Immature natural killer cell (primary cell): Measurements from ENCODE around the gene PHOX2B. TPM values are rescaled to one million over a fixed set of nuclear protein-coding genes. Genes with fewer than 3 reads are reported as not detected.
"Not testable (repeated sequence)": the region's sequence is repeated elsewhere in the genome, so short reads cannot be mapped to it uniquely, and the experiment has no call there.

Experiments
- DNase-seq, 3 donors: peaks; one replicate each; pipeline ENCODE4 v3.0.0; 2022; ENCODE audit warnings: mixed read lengths in 1 of 3
- H3K27ac Mint-ChIP-seq, 6 donors: one replicate each; pipeline ENCODE4 v1.8.0; 2020; ENCODE audit warnings: mixed read lengths in 6 of 6, mild to moderate bottlenecking in 5 of 6, inconsistent platforms in 4 of 6, moderate library complexity in 3 of 6
- H3K27me3 Mint-ChIP-seq, 3 donors: one replicate each; pipeline ENCODE4 v1.8.0; 2020 to 2021; ENCODE audit warnings: low read depth in 3 of 3, mild to moderate bottlenecking in 3 of 3, mixed read lengths in 3 of 3, moderate library complexity in 3 of 3, inconsistent platforms in 1 of 3
- H3K36me3 Mint-ChIP-seq, 3 donors: one replicate each; pipeline ENCODE4 v1.8.0; 2020; ENCODE audit warnings: mixed read lengths in 3 of 3, inconsistent platforms in 2 of 3, mild to moderate bottlenecking in 2 of 3
- H3K4me1 Mint-ChIP-seq, 2 donors: one replicate each; pipeline ENCODE4 v1.8.0; 2020; ENCODE audit warnings: inconsistent platforms in 2 of 2, mild to moderate bottlenecking in 2 of 2, mixed read lengths in 2 of 2, moderate library complexity in 1 of 2
- H3K4me3 Mint-ChIP-seq, 5 donors: one replicate each; pipeline ENCODE4 v1.8.0; 2020; ENCODE audit warnings: mild to moderate bottlenecking in 5 of 5, mixed read lengths in 5 of 5, inconsistent platforms in 3 of 5, moderate library complexity in 3 of 5
- H3K9me3 Mint-ChIP-seq, 6 donors: one replicate each; pipeline ENCODE4 v1.8.0; 2020; ENCODE audit warnings: mild to moderate bottlenecking in 6 of 6, mixed read lengths in 6 of 6, inconsistent platforms in 4 of 6, moderate library complexity in 3 of 6
- polyA plus RNA-seq, 3 donors: library from polyadenylated mRNA; unstranded; fragments of 300-500 nt; fragmentation: Illumina TruSeq; gene quantifications; one replicate each; pipeline ENCODE4 v1.2.3, GENCODE V29; 2021

The PHOX2B gene
- polyA plus RNA-seq, 3 donors from 2014 or later = not detected

DNA sequence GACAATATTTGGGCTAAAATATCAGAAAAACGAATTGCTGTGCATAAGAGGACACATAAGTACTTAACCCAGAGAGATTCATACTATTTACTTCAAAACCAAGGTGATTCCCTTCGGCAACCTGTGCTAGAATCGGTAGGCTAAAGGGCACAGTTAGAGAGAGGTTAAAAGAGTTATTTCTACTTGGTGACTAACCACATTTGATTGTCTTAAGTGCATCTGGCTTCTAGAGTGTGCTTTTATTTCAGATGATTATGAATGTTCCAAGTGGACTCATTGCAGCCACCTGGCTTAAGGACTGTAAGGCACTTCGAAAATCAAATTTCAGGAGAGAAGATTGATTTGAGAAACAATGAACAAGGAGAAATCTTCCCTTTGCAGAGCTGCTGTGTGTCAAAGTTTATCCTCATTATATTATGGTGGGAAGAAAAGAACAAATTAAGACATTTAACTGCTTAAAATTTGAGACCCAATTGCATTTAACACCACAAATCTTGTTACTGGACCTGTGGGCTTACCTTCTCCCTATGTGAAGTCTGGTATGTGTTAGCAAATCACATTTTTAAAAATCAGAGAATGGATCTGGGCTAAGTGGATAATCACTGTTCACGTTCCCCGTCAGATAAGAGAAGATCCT is 34.0 kb downstream of the PHOX2B start:
- Mint-ChIP-seq H3K4me3 (no peak overlapping the region), H3K27ac (no peak overlapping the region), H3K36me3 (peaks cover 0 to 7% (median 0%) of the 10 kb centered on the region in 3 donors), H3K9me3 (peaks cover 0 to 14% (median 1%) of the 10 kb centered on the region in 6 donors), H3K4me1 (no peaks in the 10 kb centered on the region), H3K27me3 (peaks cover 0 to 4% (median 0%) of the 10 kb centered on the region in 3 donors)
- no peak for DNase-seq

DNA sequence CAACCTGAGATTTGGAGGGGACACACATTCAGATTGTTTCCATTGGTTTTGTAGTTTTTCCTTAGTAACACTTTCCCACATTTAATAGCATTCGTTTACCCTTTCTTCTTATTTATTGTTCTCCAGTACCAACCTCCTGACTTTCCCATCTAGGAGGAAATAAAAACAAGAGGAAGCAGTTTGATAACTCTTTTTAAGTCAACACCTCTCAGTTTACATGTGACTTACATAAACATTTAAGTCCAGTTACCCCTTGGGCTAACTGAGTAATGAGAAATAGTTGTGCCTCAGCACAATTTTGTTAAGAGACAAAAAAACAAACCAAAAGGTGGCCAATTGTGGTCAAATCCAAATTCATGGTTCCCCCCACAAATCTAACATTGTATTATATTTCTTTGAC is 34.8 kb downstream of the PHOX2B start:
- no peak for DNase-seq
- no peak overlapping the region for H3K27ac Mint-ChIP-seq
- peaks cover 0 to 2% (median 0%) of the 10 kb centered on the region in 3 donors for H3K27me3 Mint-ChIP-seq
- no peak overlapping the region for H3K4me3 Mint-ChIP-seq
- H3K4me1 Mint-ChIP-seq = no peaks in the 10 kb centered on the region
- H3K36me3 Mint-ChIP-seq = peaks cover 0 to 1% (median 0%) of the 10 kb centered on the region in 3 donors
- peaks cover 0 to 8% (median 1%) of the 10 kb centered on the region in 6 donors for H3K9me3 Mint-ChIP-seq

DNA sequence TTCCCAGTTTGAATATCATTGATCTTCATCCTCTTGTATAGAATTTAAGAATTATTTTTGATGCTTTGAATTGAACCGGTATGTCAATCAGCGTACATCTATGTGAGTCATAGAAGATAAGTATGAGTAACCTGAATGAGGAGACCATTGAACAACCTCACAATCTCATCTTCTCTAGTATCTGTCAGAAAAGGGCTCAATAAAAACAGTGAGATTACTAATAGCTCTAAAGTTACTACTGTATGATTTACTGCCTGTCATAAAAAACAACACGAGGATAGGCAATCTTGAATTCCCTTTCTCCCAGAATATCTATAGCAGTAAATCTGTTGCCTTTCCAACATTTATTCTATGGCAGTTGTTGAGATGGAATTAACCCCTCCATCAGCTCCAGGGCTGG is 36.1 kb downstream of the PHOX2B start:
- no peaks in the 10 kb centered on the region for H3K36me3 Mint-ChIP-seq
- no peak overlapping the region for H3K4me3 Mint-ChIP-seq
- DNase-seq = no peak
- peaks cover 0 to 8% (median 0%) of the 10 kb centered on the region in 6 donors for H3K9me3 Mint-ChIP-seq
- no peaks in the 10 kb centered on the region for H3K4me1 Mint-ChIP-seq
- no peak overlapping the region for H3K27ac Mint-ChIP-seq
- peaks cover 0 to 2% (median 0%) of the 10 kb centered on the region in 3 donors for H3K27me3 Mint-ChIP-seq

DNA sequence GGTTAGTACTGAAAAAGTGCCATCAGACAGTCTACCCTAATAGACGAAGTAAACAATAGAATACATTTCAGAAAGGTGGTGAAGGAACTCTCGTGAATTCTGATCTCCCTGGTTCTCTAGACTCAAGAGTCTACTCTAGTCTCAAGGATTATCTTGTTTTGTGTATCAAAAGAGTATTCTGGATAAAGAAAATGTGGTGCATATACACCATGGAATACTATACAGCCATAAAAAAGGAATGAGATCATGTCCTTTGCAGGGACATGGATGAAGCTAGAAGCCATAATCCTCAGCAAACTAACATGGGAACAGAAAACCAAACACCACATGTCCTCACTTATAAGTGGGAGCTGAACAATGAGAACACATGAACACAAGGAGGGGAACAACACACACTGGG is 36.9 kb downstream of the PHOX2B start:
- not testable (repeated sequence) for H3K4me3 Mint-ChIP-seq, H3K27ac Mint-ChIP-seq, H3K4me1 Mint-ChIP-seq, H3K36me3 Mint-ChIP-seq, DNase-seq, H3K9me3 Mint-ChIP-seq, H3K27me3 Mint-ChIP-seq

DNA sequence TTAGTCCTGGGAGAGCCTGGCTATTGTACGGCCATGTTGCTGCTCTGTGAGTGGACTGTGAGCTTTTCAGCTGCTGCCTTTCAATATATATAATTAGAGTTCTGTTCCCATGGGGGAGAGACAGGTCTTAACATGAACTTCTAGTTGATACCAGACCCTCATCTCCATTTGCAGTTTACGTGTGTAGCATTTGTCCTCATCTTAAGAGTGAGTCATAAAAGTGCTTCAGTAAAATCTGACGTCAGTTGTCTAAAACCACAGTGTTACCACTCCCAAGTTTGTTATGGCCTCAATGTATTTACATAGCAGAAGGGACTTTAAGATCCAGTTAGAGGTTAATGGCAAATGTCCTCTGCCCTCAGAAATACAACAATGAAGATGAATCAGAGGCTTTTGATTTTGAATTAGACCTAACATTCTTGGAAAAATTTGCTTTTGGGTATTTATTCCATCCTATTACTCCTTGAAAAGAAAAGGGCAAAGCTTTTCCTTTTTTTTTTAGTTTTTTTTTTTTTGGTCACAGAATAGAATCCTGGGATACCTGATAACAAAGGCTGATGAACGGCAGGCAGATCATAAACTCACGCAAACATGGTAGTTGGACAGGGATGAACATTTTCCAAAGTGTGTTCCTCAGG is 38.6 kb downstream of the PHOX2B start:
- H3K27me3 Mint-ChIP-seq = no peaks in the 10 kb centered on the region
- no peak overlapping the region for H3K27ac Mint-ChIP-seq
- peaks cover 0 to 4% (median 0%) of the 10 kb centered on the region in 6 donors for H3K9me3 Mint-ChIP-seq
- DNase-seq = no peak
- H3K36me3 Mint-ChIP-seq = no peaks in the 10 kb centered on the region
- H3K4me1 Mint-ChIP-seq = no peaks in the 10 kb centered on the region
- no peak overlapping the region for H3K4me3 Mint-ChIP-seq

DNA sequence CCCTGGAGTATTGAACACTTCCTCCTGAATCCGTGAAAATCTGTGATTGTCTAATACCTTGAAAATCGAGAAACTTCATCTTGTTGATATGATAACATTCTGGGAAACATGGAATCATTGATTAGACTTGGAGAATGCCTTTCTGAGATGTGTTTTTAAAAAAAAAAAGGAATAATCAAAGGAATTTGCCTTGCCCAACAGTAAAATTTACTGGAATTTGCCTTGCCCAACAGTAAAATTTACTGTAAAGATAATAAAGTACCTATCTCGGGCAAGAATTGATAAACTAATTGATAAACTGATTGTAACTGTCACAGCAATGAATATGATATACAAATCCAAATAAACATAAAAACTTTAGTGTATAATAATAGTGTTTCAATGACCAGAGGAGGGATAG is 44.7 kb downstream of the PHOX2B start:
- no peak overlapping the region for H3K4me3 Mint-ChIP-seq
- no peaks in the 10 kb centered on the region for H3K36me3 Mint-ChIP-seq
- no peaks in the 10 kb centered on the region for H3K4me1 Mint-ChIP-seq
- no peak overlapping the region for H3K27ac Mint-ChIP-seq
- H3K9me3 Mint-ChIP-seq = peaks cover 0 to 4% (median 1%) of the 10 kb centered on the region in 6 donors
- H3K27me3 Mint-ChIP-seq = no peaks in the 10 kb centered on the region
- no peak for DNase-seq

DNA sequence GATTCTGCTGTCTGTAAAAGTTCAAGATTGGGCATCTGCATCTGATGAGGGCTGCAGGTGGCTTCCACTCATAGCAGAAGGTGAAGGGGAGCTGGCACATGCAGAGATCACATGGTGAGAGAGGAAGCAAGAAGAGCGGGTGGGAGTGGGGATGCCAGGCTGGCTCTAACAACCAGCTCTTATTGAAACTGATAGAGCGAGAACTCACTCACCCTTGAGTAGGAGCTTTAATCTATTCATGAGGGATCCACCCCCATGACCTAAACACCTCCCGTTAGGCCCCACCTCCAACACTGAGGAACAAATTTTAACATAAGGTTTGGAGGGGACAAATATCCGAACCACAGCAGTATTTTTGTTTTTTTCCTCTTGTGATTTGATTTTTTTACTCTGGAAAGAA is 45.8 kb downstream of the PHOX2B start:
- Mint-ChIP-seq H3K27ac (no peak overlapping the region), H3K27me3 (peaks cover 0 to 4% (median 0%) of the 10 kb centered on the region in 3 donors), H3K4me3 (no peak overlapping the region), H3K9me3 (peaks cover 0 to 4% (median 1%) of the 10 kb centered on the region in 6 donors), H3K4me1 (no peaks in the 10 kb centered on the region), H3K36me3 (no peaks in the 10 kb centered on the region)
- no peak for DNase-seq

DNA sequence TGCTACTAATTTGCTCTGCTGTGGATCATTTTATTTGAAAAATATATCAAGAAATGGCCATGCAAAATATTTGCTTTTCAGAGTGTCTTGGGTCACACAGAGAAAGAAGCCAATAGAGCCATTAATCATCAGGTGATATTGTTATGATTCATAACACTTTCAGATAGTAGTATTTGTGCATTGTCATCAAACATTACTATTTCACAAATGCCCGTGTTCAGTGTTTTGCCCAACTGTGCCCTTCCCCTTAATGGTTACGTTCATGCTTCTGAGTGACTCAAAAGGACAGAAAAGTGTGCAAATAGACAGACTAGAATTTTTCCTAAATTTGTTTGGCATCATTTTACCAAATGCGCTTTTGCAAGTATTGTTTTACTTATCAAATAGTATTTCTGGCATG is 46.5 kb downstream of the PHOX2B start:
- Mint-ChIP-seq H3K27ac (no peak overlapping the region), H3K9me3 (peaks cover 0 to 4% (median 1%) of the 10 kb centered on the region in 6 donors), H3K4me1 (no peaks in the 10 kb centered on the region), H3K36me3 (no peaks in the 10 kb centered on the region), H3K27me3 (peaks cover 0 to 4% (median 0%) of the 10 kb centered on the region in 3 donors), H3K4me3 (no peak overlapping the region)
- DNase-seq = no peak

DNA sequence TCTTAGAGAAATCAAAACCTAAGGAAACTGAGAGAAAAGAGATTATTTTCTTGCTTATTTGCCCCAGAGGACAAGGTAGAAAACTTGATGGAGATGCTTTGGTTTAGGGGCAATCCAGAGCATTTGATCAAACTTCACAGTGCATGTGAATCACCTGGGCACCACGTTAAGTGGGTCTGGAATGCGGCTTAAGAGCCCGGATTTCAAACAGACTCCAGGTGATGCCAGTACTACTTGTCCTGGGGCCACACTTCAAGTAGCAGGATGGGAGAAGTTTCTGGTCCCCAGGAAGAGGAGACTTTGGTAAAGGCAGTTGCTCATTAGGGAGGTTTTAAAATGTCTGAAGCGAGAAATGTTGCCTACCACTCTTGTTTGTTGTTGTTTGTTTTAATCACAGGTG is 51.8 kb downstream of the PHOX2B start:
- no peak overlapping the region for H3K27ac Mint-ChIP-seq
- H3K27me3 Mint-ChIP-seq = peaks cover 4% of the 10 kb centered on the region in 3 donors
- H3K36me3 Mint-ChIP-seq = no peaks in the 10 kb centered on the region
- H3K9me3 Mint-ChIP-seq = no peaks in the 10 kb centered on the region
- H3K4me1 Mint-ChIP-seq = no peaks in the 10 kb centered on the region
- DNase-seq = no peak
- H3K4me3 Mint-ChIP-seq = no peak overlapping the region

DNA sequence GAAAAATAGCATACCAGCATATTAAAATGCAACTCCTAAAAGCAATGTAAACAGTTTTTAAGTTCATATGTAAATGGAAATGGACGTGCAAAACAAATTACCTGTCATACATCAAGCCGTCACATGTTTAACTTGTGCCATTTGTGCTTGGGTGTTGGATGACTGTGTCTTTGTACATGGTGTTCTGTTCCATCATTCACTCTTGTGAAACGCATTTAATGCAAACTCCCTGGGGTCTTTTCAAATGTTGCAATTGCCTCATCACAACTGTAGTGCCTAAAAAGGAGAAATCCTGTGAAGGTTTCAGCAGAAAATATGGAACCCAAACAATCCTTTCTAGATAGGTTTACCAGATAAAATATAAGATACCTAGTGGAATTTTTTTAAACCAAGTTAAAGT is 52.4 kb downstream of the PHOX2B start:
- Mint-ChIP-seq H3K4me3 (no peak overlapping the region), H3K27me3 (peaks cover 4% of the 10 kb centered on the region in 3 donors), H3K36me3 (no peaks in the 10 kb centered on the region), H3K4me1 (no peaks in the 10 kb centered on the region), H3K27ac (no peak overlapping the region), H3K9me3 (peaks cover 0 to 2% (median 0%) of the 10 kb centered on the region in 6 donors)
- no peak for DNase-seq

Other genes with a start within 250 kb of the PHOX2B start
- gene LIMCH1, start 210.6 kb downstream of the PHOX2B start, polyA plus RNA-seq = not detected
- gene TMEM33, start 186.7 kb upstream of the PHOX2B start, polyA plus RNA-seq = 10 to 100 TPM; 11.0 to 31.4 (median 14.1) TPM
- under 1 TPM in 1 of 3 donors, not detected in 2; 0.08 TPM for gene DCAF4L1, start 233.0 kb upstream of the PHOX2B start, polyA plus RNA-seq
- 10 to 100 TPM; 17.3 to 30.9 (median 29.9) TPM for gene SLC30A9, start 241.8 kb upstream of the PHOX2B start, polyA plus RNA-seq